ENCODE results near the gene EME2.
"Not testable (repeated sequence)": the region's sequence is repeated elsewhere in the genome, so short reads cannot be mapped to it uniquely, and the experiment has no call there.

The EME2 gene

DNA sequence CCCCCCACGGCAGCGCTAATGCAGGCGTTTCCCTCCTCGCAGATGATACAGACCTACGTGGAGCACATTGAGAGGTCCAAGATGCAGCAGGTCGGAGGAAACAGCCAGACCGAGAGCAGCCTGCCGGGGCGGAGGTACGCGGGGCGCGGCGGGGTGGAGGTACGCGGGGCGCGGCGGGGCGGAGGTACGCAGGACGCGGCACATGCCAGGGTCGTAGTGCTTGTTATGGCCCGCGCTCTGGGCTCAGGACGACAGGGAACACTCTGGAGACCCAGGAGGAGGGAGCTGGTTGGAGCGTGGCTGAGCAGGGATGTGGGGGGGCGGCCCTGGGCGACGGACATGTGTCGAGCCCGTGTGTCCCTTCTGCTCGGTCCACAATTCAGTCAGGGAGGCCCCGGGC is 43.2 kb upstream of the EME2 start:
- no peak for DNase-seq (ENCODE audit: insufficient read length, low spot score)
- FAIRE-seq, result no peak
- TF ChIP-seq, protein P1, sequence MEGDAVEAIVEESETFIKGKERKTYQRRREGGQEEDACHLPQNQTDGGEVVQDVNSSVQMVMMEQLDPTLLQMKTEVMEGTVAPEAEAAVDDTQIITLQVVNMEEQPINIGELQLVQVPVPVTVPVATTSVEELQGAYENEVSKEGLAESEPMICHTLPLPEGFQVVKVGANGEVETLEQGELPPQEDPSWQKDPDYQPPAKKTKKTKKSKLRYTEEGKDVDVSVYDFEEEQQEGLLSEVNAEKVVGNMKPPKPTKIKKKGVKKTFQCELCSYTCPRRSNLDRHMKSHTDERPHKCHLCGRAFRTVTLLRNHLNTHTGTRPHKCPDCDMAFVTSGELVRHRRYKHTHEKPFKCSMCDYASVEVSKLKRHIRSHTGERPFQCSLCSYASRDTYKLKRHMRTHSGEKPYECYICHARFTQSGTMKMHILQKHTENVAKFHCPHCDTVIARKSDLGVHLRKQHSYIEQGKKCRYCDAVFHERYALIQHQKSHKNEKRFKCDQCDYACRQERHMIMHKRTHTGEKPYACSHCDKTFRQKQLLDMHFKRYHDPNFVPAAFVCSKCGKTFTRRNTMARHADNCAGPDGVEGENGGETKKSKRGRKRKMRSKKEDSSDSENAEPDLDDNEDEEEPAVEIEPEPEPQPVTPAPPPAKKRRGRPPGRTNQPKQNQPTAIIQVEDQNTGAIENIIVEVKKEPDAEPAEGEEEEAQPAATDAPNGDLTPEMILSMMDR (IDR thresholded peaks at IDR 0.05; ENCODE audit: insufficient read depth, missing control alignments), result no peak

DNA sequence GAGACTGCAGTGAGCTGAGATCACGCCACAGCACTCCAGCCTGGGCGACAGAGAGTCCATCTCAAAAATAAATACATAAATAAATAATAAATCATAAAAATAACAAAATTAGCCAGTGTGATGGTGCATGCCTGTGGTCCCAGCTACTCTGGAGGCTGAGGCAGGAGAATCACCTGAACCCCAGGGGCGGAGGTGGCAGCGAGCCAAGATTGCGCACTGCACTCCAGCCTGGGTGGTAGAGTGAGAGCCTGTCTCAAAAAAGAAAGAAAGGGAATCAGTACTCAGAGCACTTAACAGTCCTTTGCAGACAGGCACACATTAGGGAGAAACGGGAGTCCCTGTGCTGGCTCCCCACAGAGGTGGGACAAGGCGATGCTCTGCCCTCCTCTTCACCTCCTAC is 41.5 kb upstream of the EME2 start:
- TF ChIP-seq, protein P1 (IDR thresholded peaks at IDR 0.05; ENCODE audit: insufficient read depth, missing control alignments), result no peak
- FAIRE-seq (no peak), DNase-seq (ENCODE audit: insufficient read length, low spot score) (no peak)

DNA sequence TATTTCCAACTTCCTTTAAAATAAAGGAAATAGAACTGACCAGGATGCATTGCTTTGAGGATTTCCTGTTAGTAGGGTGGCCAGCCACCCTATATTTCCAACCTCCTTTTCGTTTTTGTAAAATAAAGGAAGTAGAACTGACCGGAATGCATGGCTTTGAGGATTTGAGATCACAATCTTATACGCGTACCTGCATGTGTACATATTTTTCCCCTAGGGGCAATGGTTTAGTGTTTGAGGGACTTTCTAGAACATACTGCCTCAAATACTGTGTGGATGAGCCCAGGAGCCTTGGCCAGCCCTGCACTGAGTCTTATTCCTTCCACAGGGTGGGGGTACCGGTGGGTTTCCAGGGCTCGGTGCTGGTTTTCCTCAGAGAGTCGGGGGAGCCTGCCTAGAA is 41.0 kb upstream of the EME2 start:
- TF ChIP-seq, protein P1 (IDR thresholded peaks at IDR 0.05; ENCODE audit: insufficient read depth, missing control alignments), result no peak
- no peak for FAIRE-seq
- DNase-seq (ENCODE audit: insufficient read length, low spot score), result no peak

DNA sequence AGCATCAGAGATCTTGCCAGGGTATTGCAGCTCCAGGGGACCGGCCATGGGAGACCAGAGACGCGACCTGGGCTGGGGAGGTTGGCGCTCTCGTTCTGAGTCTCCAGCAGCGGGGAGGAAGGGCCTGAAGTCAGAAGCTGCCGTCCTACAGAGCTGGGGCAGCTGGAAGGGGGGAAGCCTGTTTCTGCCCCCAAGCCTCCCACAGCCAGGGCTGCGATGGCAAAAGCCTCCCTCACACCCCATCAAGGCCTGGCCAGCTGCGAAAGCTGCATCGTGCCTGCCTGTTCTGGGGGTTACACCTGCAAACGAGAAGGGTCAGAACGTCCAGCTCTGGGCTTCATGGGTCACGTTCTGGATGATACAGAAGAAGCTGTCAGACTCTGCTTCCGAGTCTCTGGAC is 40.5 kb upstream of the EME2 start:
- TF ChIP-seq, protein P1 (IDR thresholded peaks at IDR 0.05; ENCODE audit: insufficient read depth, missing control alignments), result no peak
- no peak for DNase-seq (ENCODE audit: insufficient read length, low spot score)
- no peak for FAIRE-seq

DNA sequence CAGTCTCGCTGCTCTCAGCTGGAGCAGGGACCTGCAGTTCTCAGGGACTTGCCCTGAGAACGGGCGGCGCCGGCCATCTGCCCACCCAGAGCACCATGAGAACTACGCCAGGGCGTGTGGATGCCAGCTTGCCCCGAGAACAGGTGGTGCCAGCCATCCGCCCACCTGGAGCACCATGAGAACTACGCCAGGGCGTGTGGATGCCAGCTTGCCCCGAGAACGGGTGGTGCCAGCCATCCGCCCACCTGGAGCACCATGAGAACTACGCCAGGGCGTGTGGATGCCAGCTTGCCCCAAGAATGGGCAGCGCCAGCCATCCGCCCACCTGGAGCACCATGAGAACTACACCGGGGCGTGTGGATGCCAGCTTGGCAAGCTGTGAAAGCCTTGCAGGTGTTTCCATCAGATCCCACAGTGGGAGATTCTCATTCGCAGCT is 40.0 kb upstream of the EME2 start:
- not testable (repeated sequence) for DNase-seq (ENCODE audit: insufficient read length, low spot score); FAIRE-seq

DNA sequence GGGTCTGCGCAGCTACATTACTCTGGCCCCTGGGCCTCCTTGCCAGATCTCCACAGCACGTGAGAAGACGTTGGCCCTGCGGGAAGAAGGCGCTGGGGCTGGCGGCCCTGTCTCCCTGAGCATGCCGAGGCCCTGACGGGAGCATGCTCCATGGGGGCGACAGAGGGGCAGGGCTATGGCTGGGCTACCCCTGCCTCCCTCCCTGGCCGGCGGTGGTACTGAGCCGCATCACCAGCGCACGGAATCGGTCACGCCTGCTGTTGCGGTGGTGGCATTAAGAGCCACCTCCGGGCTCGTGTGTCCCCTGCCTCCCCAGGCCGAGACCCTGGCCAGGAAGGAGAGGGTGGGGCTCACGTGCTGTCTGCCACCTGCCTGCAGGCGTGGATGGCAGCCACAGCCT is 38.5 kb upstream of the EME2 start:
- DNase-seq (ENCODE audit: insufficient read length, low spot score) (no peak), FAIRE-seq (no peak)
- TF ChIP-seq, protein P1 (IDR thresholded peaks at IDR 0.05; ENCODE audit: insufficient read depth, missing control alignments), result no peak

DNA sequence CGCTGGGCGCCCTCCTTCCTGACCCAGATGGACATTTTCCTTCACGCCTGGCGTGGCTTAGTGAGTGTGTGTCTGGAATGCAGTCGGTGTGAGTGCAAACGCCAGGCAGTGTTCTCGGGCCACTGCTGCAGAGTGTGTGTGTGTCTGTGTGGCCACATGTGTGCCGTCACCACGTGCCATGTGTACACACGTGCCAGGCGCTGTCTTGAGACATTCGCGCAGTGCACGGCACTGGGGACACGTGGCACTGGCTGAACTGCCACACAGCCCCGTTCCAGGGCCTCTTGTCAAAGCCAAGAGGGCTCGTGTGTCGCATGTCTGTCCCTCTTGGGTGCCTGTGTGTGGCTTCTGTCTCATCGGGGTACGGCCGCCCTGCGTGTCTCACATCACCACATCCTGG is 37.8 kb upstream of the EME2 start:
- TF ChIP-seq, protein P1 (IDR thresholded peaks at IDR 0.05; ENCODE audit: insufficient read depth, missing control alignments), result no peak
- DNase-seq (ENCODE audit: insufficient read length, low spot score) (no peak), FAIRE-seq (no peak)

DNA sequence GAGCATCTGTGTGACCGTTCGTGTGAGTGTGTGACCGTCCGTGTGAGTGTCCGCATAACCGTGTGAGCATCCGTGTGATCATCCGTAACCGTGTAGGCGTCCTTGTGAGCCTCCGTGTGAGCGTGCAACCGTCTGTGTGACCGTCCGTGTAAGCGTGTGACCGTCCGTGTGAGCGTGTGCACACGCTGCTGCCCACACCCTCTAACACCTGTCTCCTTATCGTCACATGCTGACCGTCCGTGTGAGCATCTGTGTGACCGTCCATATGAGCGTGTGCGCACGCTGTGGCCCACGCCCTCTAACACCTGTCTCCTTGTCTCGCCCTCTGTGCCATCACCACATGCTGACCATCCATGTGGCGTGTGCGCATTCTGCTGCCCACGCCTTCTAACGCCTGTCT is 32.4 kb upstream of the EME2 start:
- TF ChIP-seq, protein P1 (IDR thresholded peaks at IDR 0.05; ENCODE audit: insufficient read depth, missing control alignments), result no peak
- FAIRE-seq (no peak), DNase-seq (ENCODE audit: insufficient read length, low spot score) (no peak)
